ENCODE measurements around the gene SREBF1.
"Not testable (repeated sequence)": the region's sequence is repeated elsewhere in the genome, so short reads cannot be mapped to it uniquely, and the experiment has no call there.

The SREBF1 gene

GRCh38 chr17:17809531-17810083 is 27.2 kb downstream of the SREBF1 start:
- DNase-seq = no peak

DNA sequence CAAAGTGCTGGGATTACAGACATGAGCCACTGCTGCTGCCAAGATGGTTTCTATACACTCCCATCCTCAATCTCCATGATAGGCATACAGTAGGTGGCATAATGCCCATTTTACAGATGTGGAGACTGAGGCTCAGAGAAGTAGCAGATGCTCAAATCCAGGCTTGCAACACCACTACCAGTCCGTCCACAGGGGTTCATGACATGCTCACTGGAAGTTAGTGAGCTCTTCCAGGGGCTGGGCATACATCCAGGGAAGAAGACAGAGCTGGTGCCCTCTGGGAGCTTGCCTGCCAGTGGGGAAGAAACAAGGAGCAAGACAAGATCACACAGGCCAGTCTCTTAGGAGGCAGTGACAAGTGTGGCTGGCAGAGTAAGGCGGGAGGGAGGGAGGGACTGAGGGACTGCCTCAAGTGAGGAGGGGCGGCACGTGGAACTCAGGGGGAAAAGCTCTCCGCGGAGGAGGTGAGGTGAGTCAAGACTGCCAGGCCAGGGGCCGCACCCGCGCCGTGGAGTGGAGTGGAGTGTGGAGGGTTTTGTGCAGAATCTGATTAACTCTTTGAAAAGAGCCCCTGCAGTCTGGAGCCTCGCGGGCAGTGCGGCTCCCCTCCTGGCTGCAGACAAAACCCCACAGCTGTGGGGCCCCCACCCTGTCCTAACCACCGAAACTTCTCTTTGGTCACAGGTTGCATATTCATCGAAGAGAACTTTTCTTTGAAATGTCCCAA is 27.9 kb downstream of the SREBF1 start:
- DNase-seq = no peak

DNA sequence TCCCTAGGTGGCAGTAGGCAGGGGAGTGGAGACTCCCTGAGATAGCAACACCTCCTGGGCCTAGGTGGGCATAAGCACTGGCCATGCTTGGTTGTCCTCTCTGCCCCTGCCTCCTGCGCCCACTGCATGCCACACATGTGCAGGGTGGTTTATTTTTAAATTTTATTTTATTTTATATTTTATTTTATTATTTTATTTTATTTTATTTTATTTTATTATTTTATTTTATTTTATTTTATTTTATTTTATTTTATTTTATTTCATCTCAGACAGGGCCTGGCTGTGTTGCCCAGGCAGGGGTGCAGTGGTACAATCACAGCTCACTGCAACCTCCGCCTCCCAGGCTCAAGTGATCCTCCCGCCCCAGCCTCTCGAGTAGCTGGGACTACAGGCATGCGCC is 28.6 kb downstream of the SREBF1 start:
- DNase-seq = not testable (repeated sequence)

- DNase-seq = no peak
Observed at GRCh38 chr17:17807440-17807839, 29.3 kb downstream of the SREBF1 start.

GRCh38 chr17:17806611-17807274 is 30.0 kb downstream of the SREBF1 start:
- no peak for DNase-seq

DNA sequence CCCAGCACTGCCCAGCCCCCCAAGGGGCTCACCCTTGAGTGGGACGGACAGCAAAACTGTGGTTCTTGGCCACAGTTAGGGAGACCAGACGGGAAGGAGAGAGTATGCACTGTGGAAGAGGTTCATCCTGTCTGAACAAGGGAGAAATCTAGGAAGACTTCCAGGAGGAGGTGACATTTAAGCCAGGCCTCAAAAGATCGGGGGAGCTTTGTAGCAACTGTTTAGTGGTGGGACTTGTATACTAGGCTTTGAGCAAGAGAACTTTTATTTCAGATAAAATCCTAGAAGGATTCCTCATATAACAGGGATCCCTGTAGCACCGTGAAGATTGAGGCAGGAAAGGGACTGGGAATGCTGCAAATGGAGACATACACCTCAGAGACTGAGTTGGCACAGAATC is 30.8 kb downstream of the SREBF1 start:
- DNase-seq = no peak

DNA sequence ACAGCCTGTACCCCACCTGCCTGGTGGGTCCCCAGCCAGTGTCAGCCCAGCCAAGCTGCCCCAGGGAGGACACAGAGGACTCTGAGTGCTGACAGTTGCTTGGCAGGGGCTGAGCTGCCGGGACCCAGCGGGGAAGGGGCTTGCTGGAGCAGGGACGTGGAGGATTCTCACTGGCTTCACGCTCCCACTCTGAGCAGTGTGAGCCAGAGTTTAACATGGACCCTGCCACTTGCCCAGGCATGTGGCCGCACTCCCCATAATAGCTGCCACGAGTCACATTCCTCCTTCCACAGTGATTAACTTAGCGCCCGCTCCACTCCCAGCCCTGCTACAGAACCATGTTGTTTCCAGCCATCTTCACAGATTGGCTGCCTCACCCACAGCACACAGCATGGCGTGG is 31.2 kb downstream of the SREBF1 start:
- DNase-seq = no peak

DNA sequence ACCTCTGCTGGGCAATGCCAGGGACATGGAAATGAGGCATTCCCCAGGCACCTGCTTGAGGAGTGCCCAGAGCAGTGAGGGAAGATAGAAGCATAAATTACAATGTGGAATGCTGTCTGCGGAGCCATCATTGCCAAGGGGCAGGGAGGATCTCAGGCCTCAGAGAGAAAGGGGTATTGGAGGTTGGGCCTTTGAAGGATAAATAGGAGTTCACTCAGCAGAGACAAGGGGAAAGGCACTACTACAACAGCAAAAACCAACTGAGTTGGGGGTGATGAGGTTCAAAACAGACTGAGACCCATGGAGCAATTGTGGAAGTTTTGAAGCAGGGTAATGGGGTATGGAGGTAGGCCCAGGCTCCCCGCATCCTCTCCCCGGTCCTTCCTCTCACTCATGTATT is 32.8 kb downstream of the SREBF1 start:
- no peak for DNase-seq

DNA sequence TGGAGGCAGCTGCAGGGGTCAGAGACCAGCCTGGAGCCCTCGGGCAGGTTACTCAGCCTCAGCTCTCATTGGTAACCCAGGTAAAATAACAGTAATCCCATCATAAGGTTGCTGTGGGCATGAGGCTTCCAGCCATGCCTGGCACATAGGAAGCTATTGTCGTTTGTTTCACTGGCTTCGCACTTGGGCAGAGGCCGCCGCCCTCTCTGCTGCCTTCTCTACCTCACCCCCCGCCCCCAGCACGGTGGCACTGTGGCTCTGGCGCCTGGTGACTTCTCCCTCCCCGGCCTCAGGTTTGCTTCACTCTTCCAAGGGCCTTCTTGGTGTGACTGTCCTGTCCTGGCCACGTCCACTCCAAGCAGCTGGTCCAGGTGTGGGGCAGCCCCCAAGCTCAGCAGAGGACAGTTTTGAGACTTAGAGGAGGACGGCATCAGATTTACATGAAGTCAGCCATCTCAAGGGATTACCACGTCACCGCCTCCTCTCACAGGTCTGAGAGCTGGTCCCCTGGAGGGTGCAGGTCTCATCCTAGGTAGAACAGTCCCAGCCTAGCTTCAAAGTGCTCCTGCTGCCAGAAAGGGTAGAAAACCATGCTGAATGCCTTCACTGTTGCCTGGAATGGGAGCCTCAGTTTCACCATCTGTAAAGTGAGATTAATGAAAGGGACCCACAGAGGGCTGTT is 34.8 kb downstream of the SREBF1 start:
- no peak for DNase-seq

- no peak for DNase-seq
Observed at GRCh38 chr17:17800504-17801021, 36.2 kb downstream of the SREBF1 start.

GRCh38 chr17:17798573-17799255 is 38.1 kb downstream of the SREBF1 start:
- no peak for DNase-seq

GRCh38 chr17:17798010-17798556 is 38.7 kb downstream of the SREBF1 start:
- DNase-seq = no peak

DNA sequence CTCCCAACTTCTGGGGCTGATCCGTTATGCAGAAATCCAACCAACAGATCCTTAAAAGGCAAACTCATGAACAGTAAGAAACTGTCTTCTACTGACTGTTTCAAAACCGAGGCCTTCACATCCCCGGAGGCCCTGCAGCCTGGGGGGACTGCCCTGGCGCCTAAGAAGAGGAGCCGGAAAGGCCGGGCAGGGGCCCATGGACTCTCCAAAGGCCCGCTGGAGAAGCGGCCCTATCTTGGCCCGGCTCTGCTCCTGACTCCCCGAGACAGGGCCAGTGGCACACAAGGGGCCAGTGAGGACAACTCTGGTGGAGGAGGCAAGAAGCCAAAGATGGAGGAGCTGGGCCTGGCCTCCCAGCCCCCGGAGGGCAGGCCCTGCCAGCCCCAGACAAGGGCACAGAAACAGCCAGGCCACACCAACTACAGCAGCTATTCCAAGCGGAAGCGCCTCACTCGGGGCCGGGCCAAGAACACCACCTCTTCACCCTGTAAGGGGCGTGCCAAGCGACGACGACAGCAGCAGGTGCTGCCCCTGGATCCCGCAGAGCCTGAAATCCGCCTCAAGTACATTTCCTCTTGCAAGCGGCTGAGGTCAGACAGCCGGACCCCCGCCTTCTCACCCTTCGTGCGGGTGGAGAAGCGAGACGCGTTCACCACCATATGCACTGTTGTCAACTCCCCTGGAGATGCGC is 39.5 kb downstream of the SREBF1 start:
- no peak for DNase-seq

DNA sequence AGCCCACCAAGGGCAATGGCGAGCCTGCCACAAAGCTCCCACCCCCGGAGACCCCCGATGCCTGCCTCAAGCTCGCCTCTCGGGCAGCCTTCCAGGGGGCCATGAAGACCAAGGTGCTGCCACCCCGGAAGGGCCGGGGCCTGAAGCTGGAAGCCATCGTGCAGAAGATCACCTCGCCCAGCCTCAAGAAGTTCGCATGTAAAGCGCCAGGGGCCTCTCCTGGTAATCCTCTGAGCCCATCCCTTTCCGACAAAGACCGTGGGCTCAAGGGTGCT is 40.1 kb downstream of the SREBF1 start:
- no peak for DNase-seq

- DNase-seq = no peak
Observed at GRCh38 chr17:17795946-17796786, 40.6 kb downstream of the SREBF1 start.

GRCh38 chr17:17795296-17795695 is 41.5 kb downstream of the SREBF1 start:
- DNase-seq = no peak

- no peak for DNase-seq
Observed at GRCh38 chr17:17794382-17794781, 42.4 kb downstream of the SREBF1 start.

- DNase-seq = no peak
Observed at GRCh38 chr17:17793378-17794214, 43.2 kb downstream of the SREBF1 start.

GRCh38 chr17:17792551-17793377 is 44.0 kb downstream of the SREBF1 start:
- peak; percentile 36 to 55 for DNase-seq

All from hippocampal formation (tissue), 2 donors.